ENCODE data around the gene RPUSD1. TPM values are rescaled to one million over a fixed set of nuclear protein-coding genes. Genes with fewer than 3 reads are reported as not detected.

The RPUSD1 gene
- total RNA-seq, 1 donor from 2014 or later, result 23.0 TPM

- Mint-ChIP-seq H3K4me3 (no peak overlapping the region), H3K9me3 (no peaks in the 10 kb centered on the region), H3K27ac (no peak overlapping the region), H3K27me3 (ENCODE audit: low read depth) (peaks cover 30% of the 10 kb centered on the region), H3K36me3 (peaks cover 3% of the 10 kb centered on the region), H3K4me1 (peaks cover 3% of the 10 kb centered on the region)
- DNase-seq (ENCODE audit: low spot score in 2 of 2, unreplicated experiment in 2 of 2), result no peak
- no peak for TF ChIP-seq CTCF (IDR thresholded peaks at IDR 0.05; ENCODE audit: unreplicated experiment)
These were observed 29.1 kb upstream of the RPUSD1 start for GRCh38 chr16:817001-817906.

GRCh38 chr16:815861-816260, 27.7 kb upstream of the RPUSD1 start:
- Mint-ChIP-seq H3K36me3 (peaks cover 3% of the 10 kb centered on the region), H3K27me3 (ENCODE audit: low read depth) (peaks cover 35% of the 10 kb centered on the region), H3K4me1 (peaks cover 3% of the 10 kb centered on the region), H3K4me3 (no peak overlapping the region), H3K9me3 (no peaks in the 10 kb centered on the region), H3K27ac (no peak overlapping the region)
- no peak for TF ChIP-seq CTCF (IDR thresholded peaks at IDR 0.05; ENCODE audit: unreplicated experiment)
- DNase-seq (ENCODE audit: low spot score in 2 of 2, unreplicated experiment in 2 of 2), result no peak

- H3K27ac Mint-ChIP-seq, result no peak overlapping the region
- peaks cover 3% of the 10 kb centered on the region for H3K36me3 Mint-ChIP-seq
- peaks cover 41% of the 10 kb centered on the region for H3K27me3 Mint-ChIP-seq (ENCODE audit: low read depth)
- no peak overlapping the region for H3K4me3 Mint-ChIP-seq
- H3K4me1 Mint-ChIP-seq, result peaks cover 3% of the 10 kb centered on the region
- H3K9me3 Mint-ChIP-seq, result no peaks in the 10 kb centered on the region
- TF ChIP-seq CTCF (IDR thresholded peaks at IDR 0.05; ENCODE audit: unreplicated experiment), result no peak
- DNase-seq (ENCODE audit: low spot score in 2 of 2, unreplicated experiment in 2 of 2), result no peak
These were observed 26.8 kb upstream of the RPUSD1 start for GRCh38 chr16:814974-815373.

- Mint-ChIP-seq H3K36me3 (peaks cover 3% of the 10 kb centered on the region), H3K27me3 (ENCODE audit: low read depth) (peaks cover 46% of the 10 kb centered on the region), H3K4me1 (peaks cover 3% of the 10 kb centered on the region), H3K27ac (no peak overlapping the region), H3K4me3 (peak overlapping the region; percentile 6), H3K9me3 (no peaks in the 10 kb centered on the region)
- TF ChIP-seq CTCF (IDR thresholded peaks at IDR 0.05; ENCODE audit: unreplicated experiment), result peak; percentile 11
- no peak for DNase-seq (ENCODE audit: low spot score in 2 of 2, unreplicated experiment in 2 of 2)
These were observed 25.8 kb upstream of the RPUSD1 start for GRCh38 chr16:813916-814412.

- TF ChIP-seq CTCF (IDR thresholded peaks at IDR 0.05; ENCODE audit: unreplicated experiment), result peak; percentile 63
- H3K4me1 Mint-ChIP-seq, result peaks cover 3% of the 10 kb centered on the region
- H3K27ac Mint-ChIP-seq, result no peak overlapping the region
- no peaks in the 10 kb centered on the region for H3K9me3 Mint-ChIP-seq
- H3K36me3 Mint-ChIP-seq, result peaks cover 3% of the 10 kb centered on the region
- peak overlapping the region; percentile 6 for H3K4me3 Mint-ChIP-seq
- peaks cover 52% of the 10 kb centered on the region for H3K27me3 Mint-ChIP-seq (ENCODE audit: low read depth)
- DNase-seq (ENCODE audit: low spot score in 2 of 2, unreplicated experiment in 2 of 2), result peak in 1 of 2 experiments; percentile 76
These were observed 25.2 kb upstream of the RPUSD1 start for GRCh38 chr16:813204-813915.

Data from mesothelial cell of epicardium (in vitro differentiated cells).